CD4-positive, alpha-beta T cell (primary cell): ENCODE results near the gene ZMAT5. TPM values are rescaled to one million over a fixed set of nuclear protein-coding genes. Genes with fewer than 3 reads are reported as not detected.

Source experiments
- ATAC-seq: fragments of 200-7000 bp; cut with Tn5 transposase; one replicate; pipeline ENCODE4 v1.10.0; 2022; ENCODE audit warnings: mild to moderate bottlenecking; ENCODE audit not compliant: poor library complexity
- CTCF ChIA-PET: fragments of 350-600 bp; sonication (Branson Sonifier 250); formaldehyde crosslinking; loops from one replicate; lab custom pipeline; 2021; ENCODE audit warnings: antibody characterized with exemption, inconsistent platforms; lab: Charles Lee
- POLR2A ChIA-PET: fragments of 350-600 bp; sonication (Branson Sonifier 250); formaldehyde crosslinking; loops from one replicate; lab custom pipeline; 2021; ENCODE audit warnings: antibody characterized with exemption, inconsistent platforms; lab: Charles Lee
- DNase-seq, 14 experiments: peaks; one replicate each; pipeline ENCODE4 v3.0.0-alpha.2; 2013 to 2020; ENCODE audit warnings: mixed read lengths in 2 of 14
- H3K27ac ChIP-seq, 2 donors: one replicate each; pipeline versions ENCODE4 v1.5.1 to v1.7.0; 2013; ENCODE audit warnings: low read length in 2 of 2, low read depth in 1 of 2, mild to moderate bottlenecking in 1 of 2
- H3K27me3 ChIP-seq, 2 experiments: 1 replicate in 1 of 2; 2 replicates in 1 of 2; pipeline versions ENCODE4 v1.6.1 to v1.7.0; 2013; ENCODE audit warnings: low read length in 2 of 2, control low read depth in 1 of 2, mild to moderate bottlenecking in 1 of 2, moderate library complexity in 1 of 2; ENCODE audit not compliant: insufficient read depth in 2 of 2, control insufficient read depth in 1 of 2
- H3K36me3 ChIP-seq: one replicate; pipeline ENCODE4 v1.6.1; 2013; ENCODE audit warnings: low read length, control low read depth; ENCODE audit not compliant: insufficient read depth
- H3K4me1 ChIP-seq: one replicate; pipeline ENCODE4 v1.6.1; 2013; ENCODE audit warnings: low read length, control low read depth; ENCODE audit not compliant: insufficient read depth
- H3K4me3 ChIP-seq: one replicate; pipeline ENCODE4 v1.5.1; 2013; ENCODE audit warnings: mild to moderate bottlenecking, low read length, moderate library complexity
- H3K9me3 ChIP-seq, 2 experiments: 1 replicate in 1 of 2; 2 replicates in 1 of 2; pipeline versions ENCODE4 v1.6.1 to v1.7.0; 2013; ENCODE audit warnings: low read length in 2 of 2, mild to moderate bottlenecking in 2 of 2, control low read depth in 1 of 2, moderate library complexity in 1 of 2; ENCODE audit not compliant: control insufficient read depth in 1 of 2, insufficient read depth in 1 of 2
- H3K27ac Mint-ChIP-seq: one replicate; pipeline ENCODE4 v1.8.0; 2020; ENCODE audit warnings: mixed read lengths
- H3K27me3 Mint-ChIP-seq: one replicate; pipeline ENCODE4 v1.8.0; 2021; ENCODE audit warnings: mixed read lengths
- H3K36me3 Mint-ChIP-seq: one replicate; pipeline ENCODE4 v1.8.0; 2021; ENCODE audit warnings: low read depth, mixed read lengths
- H3K4me1 Mint-ChIP-seq: one replicate; pipeline ENCODE4 v1.8.0; 2021; ENCODE audit warnings: low read depth, mixed read lengths
- H3K4me3 Mint-ChIP-seq: one replicate; pipeline ENCODE4 v1.8.0; 2020; ENCODE audit warnings: mild to moderate bottlenecking, mixed read lengths
- H3K9me3 Mint-ChIP-seq: one replicate; pipeline ENCODE4 v1.8.0; 2020; ENCODE audit warnings: mixed read lengths
- CTCF ChIP-seq: fragments of 200-600 bp; IDR thresholded peaks from one replicate; pipeline ENCODE4 v1.8.0; 2022; ENCODE audit warnings: antibody characterized with exemption, mild to moderate bottlenecking
- intact Hi-C, 2 experiments: fragments of 100-400 bp; cut with DNase I in 1 of 2; cut with micrococcal nuclease in 1 of 2; formaldehyde crosslinking; loops; one replicate each; pipeline versions ENCODE4 v1.15.1 to v1.9.0; 2023 to 2025; cut with DNase I, micrococcal nuclease
- total RNA-seq, 174 experiments: library from RNA in 2 of 174; stranded (reverse) in 2 of 174; gene quantifications; one replicate each; pipeline ENCODE4 v1.2.3 and lab custom pipeline; 2021 to 2026

The ZMAT5 gene
- total RNA-seq, 2 experiments from 2014 or later = 5.6 to 6.6 TPM

GRCh38 chr22:29788339-29789279 is 21.8 kb upstream of the ZMAT5 start:
- POLR2A ChIA-PET = no interaction called here
- H3K27ac Mint-ChIP-seq = no peak overlapping the region

GRCh38 chr22:29787371-29787980 is 20.7 kb upstream of the ZMAT5 start:
- Histone ChIP-seq H3K27me3 (no peaks in the 10 kb centered on the region), H3K4me3 (no peak overlapping the region), H3K27ac (no peak overlapping the region), H3K4me1 (no peaks in the 10 kb centered on the region), H3K36me3 (peaks cover 41% of the 10 kb centered on the region), H3K9me3 (no peaks in the 10 kb centered on the region)
- TF ChIP-seq CTCF = no peak
- intact Hi-C loops = no loop called here
- no peak for DNase-seq
- H3K9me3 Mint-ChIP-seq = no peaks in the 10 kb centered on the region
- no peak for ATAC-seq
- no peaks in the 10 kb centered on the region for H3K27me3 Mint-ChIP-seq
- H3K4me3 Mint-ChIP-seq = no peak overlapping the region
- peaks cover 48% of the 10 kb centered on the region for H3K36me3 Mint-ChIP-seq
- ChIA-PET POLR2A (no interaction called here), CTCF (no interaction called here)
- H3K4me1 Mint-ChIP-seq = no peaks in the 10 kb centered on the region
- no peak overlapping the region for H3K27ac Mint-ChIP-seq

More at GRCh38 chr22:29788339-29789279, 21.8 kb upstream of the ZMAT5 start:
- DNase-seq (no peak), ATAC-seq (no peak)
- no peak for TF ChIP-seq CTCF
- Mint-ChIP-seq H3K4me3 (no peak overlapping the region), H3K27me3 (no peaks in the 10 kb centered on the region), H3K4me1 (no peaks in the 10 kb centered on the region), H3K9me3 (no peaks in the 10 kb centered on the region), H3K36me3 (peaks cover 59% of the 10 kb centered on the region)
- Histone ChIP-seq H3K4me3 (no peak overlapping the region), H3K4me1 (no peaks in the 10 kb centered on the region), H3K27me3 (no peaks in the 10 kb centered on the region), H3K36me3 (peaks cover 52% of the 10 kb centered on the region), H3K27ac (no peak overlapping the region), H3K9me3 (no peaks in the 10 kb centered on the region)
- intact Hi-C loops = no loop called here
- CTCF ChIA-PET = no interaction called here

DNA sequence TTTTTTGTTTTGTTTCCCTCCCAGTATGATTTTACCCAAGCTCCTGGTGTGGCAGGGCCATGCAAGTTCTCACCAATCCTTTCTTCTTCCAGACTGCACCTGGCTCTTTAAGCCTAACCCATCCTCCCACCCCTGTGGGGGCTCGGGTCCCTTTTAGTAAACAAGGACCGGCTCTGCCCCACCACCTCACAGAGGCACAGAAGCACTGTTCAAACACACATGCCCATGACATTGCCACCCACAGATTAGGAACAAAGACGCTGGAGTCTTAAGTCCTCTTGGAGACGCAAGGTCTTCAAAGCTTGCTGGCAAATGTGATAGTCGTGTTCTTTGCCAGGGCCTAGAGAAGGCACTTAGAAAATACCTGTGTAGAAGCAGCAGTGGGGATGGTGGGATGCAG is 19.2 kb upstream of the ZMAT5 start:
- Mint-ChIP-seq H3K27ac (no peak overlapping the region), H3K27me3 (no peaks in the 10 kb centered on the region), H3K9me3 (no peaks in the 10 kb centered on the region), H3K4me1 (no peaks in the 10 kb centered on the region), H3K4me3 (no peak overlapping the region), H3K36me3 (peaks cover 34% of the 10 kb centered on the region)
- Histone ChIP-seq H3K27ac (no peak overlapping the region), H3K36me3 (peaks cover 29% of the 10 kb centered on the region), H3K4me3 (no peak overlapping the region), H3K4me1 (no peaks in the 10 kb centered on the region), H3K9me3 (no peaks in the 10 kb centered on the region), H3K27me3 (no peaks in the 10 kb centered on the region)
- TF ChIP-seq CTCF = no peak
- ATAC-seq (no peak), DNase-seq (no peak)
- ChIA-PET POLR2A (no interaction called here), CTCF (no interaction called here)
- intact Hi-C loops = no loop called here
